SU-DHL-6 (cell line): ENCODE measurements around the gene B4GALT1.

Experiments
- EZH2phosphoT487 ChIP-seq: fragments of 200-600 bp; sonication (generic), shearing (Covaris generic); conservative IDR thresholded peaks from 2 replicates; pipeline ENCODE4 v1.6.1; 2018; ENCODE audit warnings: mild to moderate bottlenecking, antibody characterized with exemption, low read length, moderate library complexity, mixed read lengths
- TF ChIP-seq, protein P1 (sequence below): fragments of 200-600 bp; sonication (generic); IDR thresholded peaks from one replicate; pipeline ENCODE4 v1.5.1; 2017; ENCODE audit warnings: antibody characterized with exemption, mild to moderate bottlenecking, low read length, moderate library complexity; ENCODE audit not compliant: insufficient read depth, poor library complexity, severe bottlenecking

DNA sequence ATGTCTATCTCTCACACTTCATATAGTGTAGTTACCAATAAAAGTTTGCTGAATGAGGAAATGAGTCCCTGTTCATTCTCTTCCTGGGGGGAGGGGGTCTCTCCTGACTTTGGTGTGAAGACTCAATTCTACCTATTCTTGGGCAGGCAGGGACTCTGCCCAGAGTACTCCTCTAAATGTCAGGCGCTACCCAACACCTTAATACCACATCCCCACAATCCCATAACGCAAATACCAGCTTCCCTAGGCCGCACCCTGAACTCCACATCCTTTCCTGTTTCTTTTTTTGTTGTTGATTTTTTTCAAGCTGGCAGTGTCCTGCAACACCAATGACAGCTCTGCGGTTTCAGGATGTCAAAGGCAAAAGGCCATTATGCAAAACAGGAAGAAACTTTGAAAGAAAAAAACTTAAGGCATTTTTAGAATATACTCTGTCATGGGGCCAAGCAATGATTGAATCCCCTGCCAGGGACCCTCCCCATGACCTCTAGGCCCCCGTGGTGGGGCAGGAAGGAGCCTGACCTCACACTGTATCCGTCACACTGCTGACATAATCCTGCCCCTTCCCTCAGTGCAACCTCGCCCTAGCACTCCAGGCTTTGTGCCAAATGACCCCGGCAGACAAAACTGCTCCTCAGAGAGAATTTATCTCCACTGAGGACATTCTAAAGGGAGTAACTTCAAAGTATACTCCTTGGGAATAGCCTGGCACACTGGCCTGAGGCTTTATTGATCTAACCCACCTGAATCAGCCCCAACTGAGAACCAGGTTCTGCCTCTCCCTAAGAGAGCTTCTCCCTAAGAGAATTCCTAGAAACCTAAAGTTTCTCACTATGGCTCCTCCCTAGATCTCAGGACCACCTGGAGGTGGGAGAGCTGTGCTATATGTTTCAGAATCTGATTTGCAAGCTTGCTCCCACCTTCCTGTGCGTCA lies 8.0 kb downstream of the B4GALT1 start:
- TF ChIP-seq, protein P1, sequence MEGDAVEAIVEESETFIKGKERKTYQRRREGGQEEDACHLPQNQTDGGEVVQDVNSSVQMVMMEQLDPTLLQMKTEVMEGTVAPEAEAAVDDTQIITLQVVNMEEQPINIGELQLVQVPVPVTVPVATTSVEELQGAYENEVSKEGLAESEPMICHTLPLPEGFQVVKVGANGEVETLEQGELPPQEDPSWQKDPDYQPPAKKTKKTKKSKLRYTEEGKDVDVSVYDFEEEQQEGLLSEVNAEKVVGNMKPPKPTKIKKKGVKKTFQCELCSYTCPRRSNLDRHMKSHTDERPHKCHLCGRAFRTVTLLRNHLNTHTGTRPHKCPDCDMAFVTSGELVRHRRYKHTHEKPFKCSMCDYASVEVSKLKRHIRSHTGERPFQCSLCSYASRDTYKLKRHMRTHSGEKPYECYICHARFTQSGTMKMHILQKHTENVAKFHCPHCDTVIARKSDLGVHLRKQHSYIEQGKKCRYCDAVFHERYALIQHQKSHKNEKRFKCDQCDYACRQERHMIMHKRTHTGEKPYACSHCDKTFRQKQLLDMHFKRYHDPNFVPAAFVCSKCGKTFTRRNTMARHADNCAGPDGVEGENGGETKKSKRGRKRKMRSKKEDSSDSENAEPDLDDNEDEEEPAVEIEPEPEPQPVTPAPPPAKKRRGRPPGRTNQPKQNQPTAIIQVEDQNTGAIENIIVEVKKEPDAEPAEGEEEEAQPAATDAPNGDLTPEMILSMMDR = no peak
- no peak for TF ChIP-seq EZH2phosphoT487
